Spleen (tissue), 7 donors: Measurements from ENCODE around the gene FAM83B.
"Not testable (repeated sequence)": the region's sequence is repeated elsewhere in the genome, so short reads cannot be mapped to it uniquely, and the experiment has no call there.

Source experiments
- CTCF ChIP-seq, 11 experiments: fragments of 200-600 bp in 7 of 11; fragments of 450-650 bp in 4 of 11; sonication (generic) in 4 of 11; IDR thresholded peaks in 8 of 11; conservative IDR thresholded peaks in 3 of 11; 1 replicate in 7 of 11; 2 replicates in 4 of 11; pipeline versions ENCODE4 v1.4.0 to v1.8.0; 2016 to 2021; ENCODE audit warnings: antibody characterized with exemption in 11 of 11, inconsistent platforms in 4 of 11, mild to moderate bottlenecking in 1 of 11
- POLR2A ChIP-seq, 3 donors: fragments of 450-650 bp; IDR thresholded peaks; one replicate each; pipeline ENCODE4 v1.5.1; 2017; ENCODE audit warnings: antibody characterized with exemption in 3 of 3, mild to moderate bottlenecking in 1 of 3
- donor health status: DM: no; HTN: no; CAD: no; lungs with moderate emphysema.
- donor health status: DM: no; HTN: no; CAD: no.
- donor health status: DM: no; HTN: no; CAD: no.

GRCh38 chr6:54796918-54797317 lies 49.7 kb upstream of the FAM83B start:
- TF ChIP-seq CTCF (IDR thresholded peaks at IDR 0.05 in 8 of 11, conservative IDR thresholded peaks at IDR 0.05 in 3 of 11); POLR2A (IDR thresholded peaks at IDR 0.05): not testable (repeated sequence)
